ENCODE results near the gene CSNK1G1.

Gene CSNK1G1

DNA sequence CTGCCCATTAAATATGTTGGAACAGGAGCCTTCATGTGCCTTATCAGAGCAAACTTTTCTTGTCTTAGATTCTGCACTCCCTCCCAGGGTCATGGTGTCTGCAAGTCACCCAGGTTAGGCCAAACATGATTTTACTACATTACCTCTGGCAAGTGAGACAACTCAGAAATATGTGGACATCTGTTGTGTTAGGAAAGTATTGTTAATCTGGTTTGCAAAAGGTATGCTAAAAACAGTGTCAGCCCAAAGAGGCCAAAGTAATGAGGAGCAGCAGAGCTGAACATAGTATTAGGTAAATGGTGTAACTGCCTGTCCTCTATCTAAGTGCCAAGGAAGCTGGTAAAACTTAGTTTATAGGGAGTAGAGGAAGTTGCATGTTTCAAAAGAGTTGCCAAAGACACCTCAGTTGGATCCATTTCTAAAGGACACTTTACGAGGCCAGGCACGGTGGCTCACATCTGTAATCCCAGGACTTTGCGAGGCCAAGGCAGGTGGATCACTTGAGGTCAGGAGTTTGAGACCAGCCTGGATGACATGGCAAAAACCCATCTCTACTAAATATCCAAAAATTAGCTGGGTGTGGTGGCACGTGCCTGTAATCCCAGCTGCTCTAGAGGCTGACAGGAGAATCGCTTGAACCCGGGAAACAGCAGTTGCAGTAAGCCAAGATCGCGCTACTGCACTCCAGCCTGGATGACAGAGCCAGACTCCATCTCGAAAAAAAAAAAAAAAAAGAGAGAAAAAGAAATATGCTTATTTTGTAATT lies 170.6 kb downstream of the CSNK1G1 start:
- DNase-seq (ENCODE audit: low read depth in 1 of 2, low spot score in 1 of 2): no peak
- no peak for TF ChIP-seq JUND (IDR thresholded peaks at IDR 0.05; ENCODE audit: low read depth)
- in situ Hi-C loops (cut with HindIII; ENCODE audit: low pct_unique_long_range_greater_than_20kb, low sequenced_read_pairs): no loop called here

DNA sequence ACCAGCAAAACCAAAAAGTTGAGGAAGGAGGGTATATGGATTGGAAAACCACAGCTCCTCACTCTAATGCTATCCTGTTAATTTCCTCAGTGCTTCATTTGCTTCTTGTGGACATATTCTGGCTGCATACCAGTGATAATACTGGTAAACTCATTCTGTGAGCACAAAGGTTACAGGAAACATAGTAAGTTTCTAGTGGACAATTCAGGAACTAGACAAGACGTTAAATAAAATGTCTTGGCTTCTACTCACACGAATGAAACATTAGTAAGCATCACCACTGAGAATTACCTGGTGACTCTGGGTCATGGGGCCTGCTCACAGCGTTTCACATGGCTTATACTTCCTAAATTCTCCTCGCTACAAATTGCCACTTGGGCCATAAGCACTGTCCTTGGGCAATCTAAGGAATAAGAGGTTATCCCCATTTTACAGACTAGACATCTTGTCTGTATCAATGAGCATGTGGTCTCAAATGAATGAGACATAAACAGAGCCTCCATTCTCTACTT lies 173.1 kb downstream of the CSNK1G1 start:
- DNase-seq (ENCODE audit: low read depth in 1 of 2, low spot score in 1 of 2): no peak
- TF ChIP-seq JUND (IDR thresholded peaks at IDR 0.05; ENCODE audit: low read depth): no peak
- in situ Hi-C loops (cut with HindIII; ENCODE audit: low pct_unique_long_range_greater_than_20kb, low sequenced_read_pairs): no loop called here

DNA sequence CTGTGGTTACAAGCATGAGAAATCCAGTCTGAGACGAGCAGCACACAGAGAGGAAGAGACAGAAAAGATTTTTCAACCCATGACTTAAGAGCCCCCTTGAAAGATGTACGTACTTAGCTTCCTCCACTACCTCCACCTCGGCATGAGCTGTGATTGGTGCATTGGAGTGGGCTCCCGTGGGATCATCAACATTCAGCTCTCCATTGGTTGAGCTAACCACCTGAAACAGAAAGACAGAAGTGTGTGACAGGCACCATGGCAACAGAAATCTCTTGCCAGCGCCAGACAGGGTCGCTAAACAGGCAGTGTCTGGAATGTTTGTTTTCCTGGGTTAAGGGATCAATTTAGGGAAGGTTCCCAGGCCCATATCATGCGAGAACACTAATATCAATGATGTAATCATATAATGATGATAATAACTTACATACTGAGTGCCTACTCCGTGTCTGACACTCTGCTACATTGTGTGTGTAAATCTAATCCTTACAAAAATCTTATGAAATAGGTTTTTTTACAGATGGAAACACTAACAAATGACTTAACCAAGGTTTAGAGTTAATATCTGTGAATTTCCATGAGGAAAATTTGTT lies 175.6 kb downstream of the CSNK1G1 start:
- in situ Hi-C loops (cut with HindIII; ENCODE audit: low pct_unique_long_range_greater_than_20kb, low sequenced_read_pairs): no loop called here
- DNase-seq (ENCODE audit: low read depth in 1 of 2, low spot score in 1 of 2): no peak
- no peak for TF ChIP-seq JUND (IDR thresholded peaks at IDR 0.05; ENCODE audit: low read depth)

DNA sequence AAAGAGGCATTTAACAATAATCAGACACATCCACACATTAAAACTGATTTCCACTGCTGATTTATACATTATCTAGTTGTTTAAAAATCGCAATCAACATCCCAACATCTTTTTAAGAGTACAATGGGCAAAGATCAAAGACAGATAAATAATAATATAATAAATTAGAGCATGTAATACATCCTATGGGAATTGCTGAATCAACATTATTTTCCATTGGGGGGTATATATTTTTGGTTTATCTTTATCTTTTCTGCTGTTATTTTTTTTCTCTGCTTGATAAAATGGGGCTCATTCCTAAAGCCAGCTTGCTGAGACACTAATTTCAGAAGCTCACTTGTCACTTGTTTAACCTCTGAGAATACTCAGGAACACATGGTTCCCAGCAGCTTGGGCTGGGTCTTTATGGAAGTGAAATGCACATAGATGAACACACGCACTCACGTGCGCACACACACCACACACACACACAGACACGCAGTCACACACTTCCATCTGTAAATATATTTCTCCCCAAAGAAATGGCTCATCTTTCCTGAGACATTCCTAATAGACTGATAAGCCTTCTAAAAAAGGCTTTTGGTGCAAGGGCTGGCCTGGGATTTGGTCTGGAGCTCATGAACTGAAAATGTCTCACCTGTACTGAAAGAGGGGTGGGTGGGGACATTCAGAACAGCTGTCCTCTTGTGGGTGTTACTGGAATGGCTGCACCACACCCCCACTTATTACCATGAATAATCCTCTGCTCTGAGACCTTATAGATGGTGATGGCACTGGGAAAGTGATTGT lies 189.7 kb downstream of the CSNK1G1 start:
- DNase-seq (ENCODE audit: low read depth in 1 of 2, low spot score in 1 of 2): no peak
- in situ Hi-C loops (cut with HindIII; ENCODE audit: low pct_unique_long_range_greater_than_20kb, low sequenced_read_pairs): no loop called here
- no peak for TF ChIP-seq JUND (IDR thresholded peaks at IDR 0.05; ENCODE audit: low read depth)

DNA sequence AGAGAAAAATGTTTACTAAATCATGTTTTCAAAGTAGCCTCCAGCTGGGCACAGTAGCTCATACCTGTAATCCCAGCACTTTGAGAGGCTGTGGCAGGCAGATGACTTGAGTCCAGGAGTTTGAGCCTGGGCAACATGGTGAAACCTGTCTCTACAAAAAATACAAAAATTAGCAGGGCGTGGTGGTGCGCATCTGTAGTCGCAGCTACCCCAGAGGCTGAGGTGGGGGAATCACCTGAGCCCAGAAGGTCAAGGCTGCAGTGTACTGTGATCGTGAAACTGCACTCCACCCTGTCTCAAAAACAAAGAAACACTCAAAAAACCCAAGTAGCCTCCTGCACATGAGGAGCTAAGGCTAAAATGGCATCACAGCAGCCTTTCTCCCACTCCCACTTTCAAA lies 191.5 kb downstream of the CSNK1G1 start:
- no peak for TF ChIP-seq JUND (IDR thresholded peaks at IDR 0.05; ENCODE audit: low read depth)
- no peak for DNase-seq (ENCODE audit: low read depth in 1 of 2, low spot score in 1 of 2)
- in situ Hi-C loops (cut with HindIII; ENCODE audit: low pct_unique_long_range_greater_than_20kb, low sequenced_read_pairs): no loop called here

DNA sequence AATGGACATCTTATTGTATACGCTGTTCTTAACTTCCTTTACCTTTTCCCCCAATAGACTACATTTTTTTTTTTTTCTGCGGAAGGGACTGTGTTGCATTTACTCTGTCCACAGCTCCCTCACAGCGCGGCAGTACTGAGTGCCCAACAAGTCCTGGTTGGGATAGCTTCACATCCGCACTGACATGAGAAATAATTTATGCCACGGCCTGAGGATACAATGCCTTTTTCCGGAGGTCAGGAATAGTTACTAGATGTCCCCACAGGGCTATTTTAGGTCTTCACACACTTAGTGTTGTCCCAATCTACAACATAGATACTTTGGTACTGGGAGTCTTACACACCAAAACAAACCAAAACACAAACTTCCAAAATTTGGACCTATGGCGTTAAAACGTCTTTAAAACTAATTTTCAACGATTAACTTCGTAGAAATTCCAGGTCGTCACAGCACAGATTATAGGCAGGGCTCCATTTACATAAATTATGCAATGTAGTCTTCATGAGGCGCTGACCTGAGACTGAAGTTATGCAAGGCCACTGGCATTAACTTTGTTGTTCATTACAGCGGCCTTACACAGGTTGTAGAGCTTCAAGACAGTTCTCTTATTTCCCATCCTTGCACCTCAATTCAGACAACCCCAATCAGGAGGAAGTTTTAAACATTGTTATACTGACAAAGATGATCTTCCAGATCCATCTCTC lies 192.2 kb downstream of the CSNK1G1 start:
- TF ChIP-seq JUND (IDR thresholded peaks at IDR 0.05; ENCODE audit: low read depth): no peak
- in situ Hi-C loops (cut with HindIII; ENCODE audit: low pct_unique_long_range_greater_than_20kb, low sequenced_read_pairs): no loop called here
- DNase-seq (ENCODE audit: low read depth in 1 of 2, low spot score in 1 of 2): peak in 1 of 2 experiments; percentile 55

DNA sequence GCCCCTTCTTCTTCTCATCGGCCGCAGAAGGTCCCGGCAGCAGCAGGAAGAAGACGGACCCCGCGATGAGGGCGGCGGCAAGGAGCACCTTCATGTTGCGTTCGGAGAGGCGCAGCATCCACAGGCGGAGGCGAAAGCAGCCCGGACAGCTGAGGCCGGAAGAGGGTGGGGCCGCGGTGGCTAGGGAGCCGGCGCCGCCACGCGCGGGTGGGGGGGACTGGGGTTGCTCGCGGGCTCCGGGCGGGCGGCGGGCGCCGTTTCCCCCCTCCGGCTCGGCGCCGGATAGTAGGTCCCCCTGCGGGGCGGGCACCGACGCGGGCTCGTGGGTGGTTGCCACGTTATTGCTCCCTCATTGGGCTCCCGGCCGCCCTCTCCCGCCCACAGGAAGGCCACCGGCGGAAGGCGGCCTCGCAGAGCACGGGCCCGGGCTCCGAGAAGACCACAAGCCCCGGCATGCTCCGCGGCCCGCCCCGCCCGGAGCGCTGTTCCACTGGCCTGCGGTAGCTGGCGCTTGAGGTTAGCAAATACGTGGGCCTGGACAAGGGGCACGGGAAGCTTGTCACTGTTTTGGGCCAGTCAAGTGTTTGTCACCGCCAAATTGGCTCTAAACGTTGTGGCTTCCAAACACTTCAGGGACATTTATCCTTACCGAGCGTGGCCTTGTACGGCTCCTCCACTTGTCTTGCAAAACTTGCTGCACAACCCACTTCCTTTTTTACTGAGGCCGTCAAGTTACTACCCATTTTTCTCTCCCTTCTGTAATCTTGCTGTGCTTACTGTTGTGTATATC lies 192.9 kb downstream of the CSNK1G1 start, which contains the start of gene PPIB:
Gene PPIB, minus strand, starts transcription at position 154 of the 790 bp plus-strand sequence. Its CDS starts 36 bp downstream, at position 118.
- no peak for TF ChIP-seq JUND (IDR thresholded peaks at IDR 0.05; ENCODE audit: low read depth)
- in situ Hi-C loops (cut with HindIII; ENCODE audit: low pct_unique_long_range_greater_than_20kb, low sequenced_read_pairs): no loop called here
- DNase-seq (ENCODE audit: low read depth in 1 of 2, low spot score in 1 of 2): peak; percentile 93 to 98

DNA sequence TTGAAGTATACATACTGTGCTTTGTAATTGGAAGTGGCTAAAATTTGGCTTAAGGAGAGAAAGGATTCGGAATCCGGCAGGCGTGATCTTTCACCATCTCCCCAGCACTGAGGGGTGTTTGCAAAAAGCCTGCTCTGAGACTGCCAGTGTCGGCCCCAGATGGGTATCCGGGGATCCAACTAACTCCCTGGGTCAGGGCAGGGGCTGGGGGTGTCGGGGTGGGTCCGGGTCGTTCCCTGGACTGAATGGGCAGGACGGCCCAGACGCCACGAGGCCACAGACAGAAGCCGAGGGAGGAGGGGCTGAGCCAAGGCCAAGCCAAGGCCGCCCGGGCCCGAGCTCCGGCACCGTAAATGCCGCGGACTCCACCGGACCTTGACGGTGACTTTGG lies 193.5 kb downstream of the CSNK1G1 start:
- in situ Hi-C loops (cut with HindIII; ENCODE audit: low pct_unique_long_range_greater_than_20kb, low sequenced_read_pairs): no loop called here
- TF ChIP-seq JUND (IDR thresholded peaks at IDR 0.05; ENCODE audit: low read depth): no peak
- no peak for DNase-seq (ENCODE audit: low read depth in 1 of 2, low spot score in 1 of 2)

DNA sequence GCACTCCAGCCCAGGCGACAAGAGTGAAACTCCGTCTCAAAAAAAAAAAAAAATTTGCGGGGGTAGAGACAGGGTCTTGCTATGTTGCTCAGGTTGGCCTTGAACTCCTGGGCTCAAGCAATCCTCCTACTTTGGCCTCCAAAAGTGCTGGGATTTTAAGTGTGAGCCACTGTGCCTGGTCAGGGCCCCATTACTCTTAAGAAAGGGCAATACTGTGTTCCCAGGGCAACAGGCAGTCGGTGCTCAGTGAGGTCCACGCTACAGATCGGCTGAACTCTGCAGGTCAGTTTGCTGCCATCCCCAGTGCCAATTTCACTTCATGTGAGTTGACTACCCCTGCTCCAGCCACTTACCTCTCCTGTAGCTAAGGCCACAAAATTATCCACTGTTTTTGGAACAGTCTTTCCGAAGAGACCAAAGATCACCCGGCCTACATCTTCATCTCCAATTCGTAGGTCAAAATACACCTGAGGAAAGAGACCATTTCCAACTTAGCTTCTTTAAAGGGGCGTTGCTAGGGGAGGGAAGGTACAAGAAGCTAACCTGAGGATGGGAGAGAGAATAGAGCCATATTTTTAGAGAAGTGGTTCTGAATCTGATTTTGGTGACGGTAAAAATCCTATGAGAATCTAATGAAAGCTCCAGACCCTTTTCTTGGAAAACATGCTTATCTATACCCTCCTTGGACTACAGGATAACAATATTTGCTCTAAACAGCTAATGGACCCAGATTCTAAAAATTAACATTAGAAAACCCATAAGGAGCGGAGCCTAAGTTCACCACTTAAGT lies 194.1 kb downstream of the CSNK1G1 start:
- DNase-seq (ENCODE audit: low read depth in 1 of 2, low spot score in 1 of 2): no peak
- in situ Hi-C loops (cut with HindIII; ENCODE audit: low pct_unique_long_range_greater_than_20kb, low sequenced_read_pairs): no loop called here

DNA sequence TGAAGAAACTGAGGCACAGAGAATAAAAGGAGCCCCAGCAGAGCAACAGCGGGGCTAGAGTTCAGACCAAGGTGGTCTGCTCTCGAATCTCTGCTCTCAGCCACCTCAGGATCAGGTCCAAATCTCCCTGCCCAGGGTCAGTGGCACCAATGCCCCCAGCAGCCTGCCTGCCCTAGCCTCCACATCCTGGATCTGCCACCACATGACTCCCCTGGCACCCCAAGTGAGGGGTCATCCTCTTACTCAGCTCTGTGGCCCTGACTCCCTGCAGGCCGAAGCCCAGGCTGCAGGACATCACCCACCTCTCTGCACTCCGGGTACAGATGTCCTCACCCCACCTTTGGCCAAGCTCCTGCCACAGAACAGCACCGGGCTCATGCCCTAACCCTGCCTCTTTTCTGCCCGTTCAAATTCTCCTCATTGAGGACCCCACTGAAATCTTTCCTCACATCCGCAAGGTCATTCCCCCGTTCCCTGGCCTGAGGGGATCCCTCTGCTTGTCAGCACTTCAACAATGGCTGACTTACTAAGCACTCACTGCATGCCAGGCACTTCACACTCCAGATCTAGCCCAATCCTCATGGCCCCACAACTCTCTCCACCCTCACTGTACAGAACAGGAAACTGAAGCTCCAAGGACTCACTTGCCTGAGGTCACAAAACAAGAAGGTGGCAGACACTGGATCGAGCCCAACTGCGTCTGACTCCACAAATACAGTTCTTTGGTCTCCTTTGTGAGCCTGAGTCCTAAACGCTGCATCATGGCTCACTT lies 197.4 kb downstream of the CSNK1G1 start:
- no peak for DNase-seq (ENCODE audit: low read depth in 1 of 2, low spot score in 1 of 2)
- TF ChIP-seq JUND (IDR thresholded peaks at IDR 0.05; ENCODE audit: low read depth): no peak
- in situ Hi-C loops (cut with HindIII; ENCODE audit: low pct_unique_long_range_greater_than_20kb, low sequenced_read_pairs): no loop called here

More for the DNA sequence above, 194.1 kb downstream of the CSNK1G1 start:
- no peak for TF ChIP-seq JUND (IDR thresholded peaks at IDR 0.05; ENCODE audit: low read depth)

Measured in T47D (cell line).